Pancreas (tissue), 10 donors: ENCODE data around the gene PKP2. TPM values are rescaled to one million over a fixed set of nuclear protein-coding genes. Genes with fewer than 3 reads are reported as not detected.

Experiments used
- ATAC-seq, 4 donors: fragments of 200-7000 bp; cut with Tn5 transposase; one replicate each; pipeline versions ENCODE4 v1.8.0 to v1.9.1; 2020; ENCODE audit warnings: mild to moderate bottlenecking in 4 of 4, moderate library complexity in 4 of 4
- DNase-seq, 6 donors: peaks; one replicate each; pipeline ENCODE4 v3.0.0-alpha.2; 2020
- FAIRE-seq: peaks from 2 replicates; lab custom pipeline; 2012; peaks lifted over from hg19 to GRCh38; lab: Jason Lieb, UNC
- H3K27ac ChIP-seq, 4 donors: fragments of 200-600 bp; sonication (generic); 1 replicate in 3 of 4; 2 replicates in 1 of 4; pipeline versions ENCODE4 v1.5.0 to v1.8.0; 2020
- H3K27me3 ChIP-seq, 4 donors: fragments of 200-600 bp; one replicate each; pipeline ENCODE4 v1.8.0; 2021
- H3K36me3 ChIP-seq, 3 donors: fragments of 200-600 bp; sonication (generic) in 1 of 3; one replicate each; pipeline versions ENCODE4 v1.5.0 to v1.8.0; 2020 to 2021
- H3K4me1 ChIP-seq, 3 donors: fragments of 200-600 bp; one replicate each; pipeline ENCODE4 v1.8.0; 2021
- H3K4me3 ChIP-seq, 4 donors: fragments of 200-600 bp; sonication (generic) in 2 of 4; one replicate each; pipeline versions ENCODE4 v1.5.0 to v1.8.0; 2020 to 2021
- H3K9me3 ChIP-seq, 4 donors: fragments of 200-600 bp; one replicate each; pipeline ENCODE4 v1.8.0; 2021
- CTCF ChIP-seq, 4 donors: fragments of 200-600 bp; sonication (generic) in 3 of 4; IDR thresholded peaks; one replicate each; pipeline versions ENCODE4 v1.5.0 to v1.8.0; 2021; ENCODE audit warnings: antibody characterized with exemption in 4 of 4
- WGBS, 2 donors: extraction: QIAGEN DNeasy Blood & Tissue Kit; methylation state at CpG; one replicate each; pipeline ENCODE4 v1.1.7; 2013; 5-methylcytosine and 5-hydroxymethylcytosine counted together
- intact Hi-C, 3 donors: fragments of 100-400 bp; cut with DNase I; formaldehyde crosslinking; loops; one replicate each; pipeline versions ENCODE4 v1.11.1 to v1.14.2; 2022
- polyA plus RNA-seq, 2 donors: library from polyadenylated mRNA; stranded (reverse); fragments of 200-250 nt; gene quantifications; one replicate each; pipeline ENCODE4 v1.2.3, GENCODE V29; 2013
- total RNA-seq, 6 donors: library from RNA; stranded (reverse); fragmentation: NEBNext Ultra II Directional in 4 of 6; extraction: Animal tissue kit (Norgen Biotek cat#: 25700) in 4 of 6; gene quantifications; one replicate each; pipeline versions ENCODE4 v1.2.1 to v1.2.4, GENCODE V29; 2021 to 2023
- donor health status: healthy with polysubstance abuse.
- donor health status: DM: no; HTN: no; CAD: no; lungs with moderate emphysema.
- donor health status: DM: no; HTN: no; CAD: no.
- donor health status: control.
- donor health status: control.
- donor health status: Bipolar disorder and iron deficiency.
- donor health status: DM: yes; HTN: yes; CAD: no.
- donor health status: DM: no; HTN: no; CAD: no.
- donor health status: DM: no; HTN: no; CAD: no.
- donor health status: DM: yes; HTN: yes; CAD: no.

PKP2 gene
- total and polyA plus RNA-seq, 8 donors = 4.9 to 22.7 (median 12.3) TPM

- intact Hi-C loops = no loop called here
- 64 to 74% methylated on average over 6 of the region's 6 CpGs for WGBS, 2 donors
- no peaks in the 10 kb centered on the region for H3K9me3 ChIP-seq
- FAIRE-seq = no peak
- no peaks in the 10 kb centered on the region for H3K4me1 ChIP-seq
- ATAC-seq = no peak
- DNase-seq = no peak
- no peak for TF ChIP-seq CTCF (IDR thresholded peaks at IDR 0.05)
- H3K36me3 ChIP-seq = no peaks in the 10 kb centered on the region
- no peak overlapping the region for H3K27ac ChIP-seq
- H3K4me3 ChIP-seq = no peak overlapping the region
- H3K27me3 ChIP-seq = no peaks in the 10 kb centered on the region
Measured at GRCh38 chr12:32777691-32778175, 118.8 kb downstream of the PKP2 start.

- FAIRE-seq = no peak
- Histone ChIP-seq H3K4me3 (no peak overlapping the region), H3K27ac (no peak overlapping the region), H3K9me3 (no peaks in the 10 kb centered on the region), H3K4me1 (no peaks in the 10 kb centered on the region), H3K27me3 (no peaks in the 10 kb centered on the region), H3K36me3 (no peaks in the 10 kb centered on the region)
- TF ChIP-seq CTCF (IDR thresholded peaks at IDR 0.05) = no peak
- no peak for DNase-seq
- ATAC-seq = no peak
- WGBS, 2 donors = 25 to 44% methylated on average over 5 of the region's 5 CpGs
- intact Hi-C loops = no loop called here
Measured at GRCh38 chr12:32777159-32777558, 119.4 kb downstream of the PKP2 start.

- Histone ChIP-seq H3K4me1 (no peaks in the 10 kb centered on the region), H3K4me3 (no peak overlapping the region), H3K9me3 (no peaks in the 10 kb centered on the region), H3K36me3 (no peaks in the 10 kb centered on the region), H3K27me3 (no peaks in the 10 kb centered on the region), H3K27ac (no peak overlapping the region)
- ATAC-seq (no peak), FAIRE-seq (no peak), DNase-seq (no peak)
- TF ChIP-seq CTCF (IDR thresholded peaks at IDR 0.05) = no peak
- intact Hi-C loops = no loop called here
- 56 to 66% methylated on average over 4 of the region's 4 CpGs for WGBS, 2 donors
Measured at GRCh38 chr12:32776258-32776657, 120.3 kb downstream of the PKP2 start.

GRCh38 chr12:32773691-32774090, 122.9 kb downstream of the PKP2 start:
- H3K27ac ChIP-seq = no peak overlapping the region
- TF ChIP-seq CTCF (IDR thresholded peaks at IDR 0.05) = no peak
- FAIRE-seq (peak; percentile 83), ATAC-seq (no peak), DNase-seq (no peak)
- H3K9me3 ChIP-seq = no peaks in the 10 kb centered on the region
- H3K27me3 ChIP-seq = no peaks in the 10 kb centered on the region
- no peak overlapping the region for H3K4me3 ChIP-seq
- intact Hi-C loops = no loop called here
- 34 to 44% methylated on average over 6 of the region's 6 CpGs for WGBS, 2 donors
- no peaks in the 10 kb centered on the region for H3K4me1 ChIP-seq
- no peaks in the 10 kb centered on the region for H3K36me3 ChIP-seq

GRCh38 chr12:32770141-32770540, 126.4 kb downstream of the PKP2 start:
- H3K4me3 ChIP-seq = no peak overlapping the region
- no peaks in the 10 kb centered on the region for H3K27me3 ChIP-seq
- ATAC-seq = no peak
- H3K4me1 ChIP-seq = no peaks in the 10 kb centered on the region
- intact Hi-C loops = no loop called here
- no peak overlapping the region for H3K27ac ChIP-seq
- H3K36me3 ChIP-seq = no peaks in the 10 kb centered on the region
- no peak for DNase-seq
- H3K9me3 ChIP-seq = no peaks in the 10 kb centered on the region
- no peak for TF ChIP-seq CTCF (IDR thresholded peaks at IDR 0.05)
- WGBS, 2 donors = 42 to 50% methylated on average over 1 of the region's 1 CpG
- no peak for FAIRE-seq
